GM23338 (cell line): Measurements from ENCODE around the gene NT5C1A. TPM values are rescaled to one million over a fixed set of nuclear protein-coding genes. Genes with fewer than 3 reads are reported as not detected.

Experiments used
- ATAC-seq: fragments of 200-7000 bp; cut with Tn5 transposase; 3 replicates; pipeline ENCODE4 v1.9.1; 2020
- DNase-seq: peaks from one replicate; pipeline ENCODE4 v3.0.0-alpha.2; 2015; ENCODE audit warnings: low spot score
- H2AFZ ChIP-seq: fragments of 200-600 bp; sonication (generic); 2 replicates; pipeline ENCODE4 v1.8.0; 2016; ENCODE audit warnings: antibody characterized with exemption, mild to moderate bottlenecking, moderate library complexity
- H3F3A ChIP-seq: fragments of 200-600 bp; sonication (generic); replicated peaks from 2 replicates; pipeline ENCODE4 v1.8.0; 2017; ENCODE audit warnings: antibody characterized with exemption, mixed run types, low read depth
- H3K27ac ChIP-seq: fragments of 200-600 bp; sonication (generic); 2 replicates; pipeline ENCODE4 v1.6.1; 2016; ENCODE audit warnings: low read depth
- H3K27me3 ChIP-seq: fragments of 200-600 bp; sonication (generic); 2 replicates; pipeline ENCODE4 v1.8.0; 2016; ENCODE audit warnings: mild to moderate bottlenecking, mixed run types, moderate library complexity; ENCODE audit not compliant: insufficient read depth
- H3K36me3 ChIP-seq: fragments of 200-600 bp; sonication (generic); 2 replicates; pipeline ENCODE4 v1.8.0; 2016; ENCODE audit warnings: mild to moderate bottlenecking; ENCODE audit not compliant: insufficient read depth
- H3K4me1 ChIP-seq: fragments of 200-600 bp; sonication (generic); 2 replicates; pipeline ENCODE4 v1.8.0; 2016; ENCODE audit warnings: mild to moderate bottlenecking, moderate library complexity; ENCODE audit not compliant: insufficient read depth
- H3K4me2 ChIP-seq: fragments of 200-600 bp; sonication (generic); 2 replicates; pipeline ENCODE4 v1.7.1; 2017; ENCODE audit warnings: mixed run types
- H3K4me3 ChIP-seq: fragments of 200-600 bp; sonication (generic); 2 replicates; pipeline ENCODE4 v1.6.1; 2016; ENCODE audit warnings: mixed run types
- H3K79me2 ChIP-seq: fragments of 200-600 bp; sonication (generic); replicated peaks from 2 replicates; pipeline ENCODE4 v1.8.0; 2017; ENCODE audit warnings: mild to moderate bottlenecking; ENCODE audit not compliant: insufficient read depth
- H3K9me2 ChIP-seq: fragments of 200-600 bp; sonication (generic); 2 replicates; pipeline ENCODE4 v1.8.0; 2017; ENCODE audit not compliant: insufficient read depth
- H4K20me1 ChIP-seq: fragments of 200-600 bp; sonication (generic); replicated peaks from 2 replicates; pipeline ENCODE4 v1.8.0; 2017; ENCODE audit warnings: mild to moderate bottlenecking; ENCODE audit not compliant: insufficient read depth
- H3K27ac Mint-ChIP-seq: 2 replicates; pipeline ENCODE4 v1.8.0; 2020; ENCODE audit warnings: inconsistent platforms, mild to moderate bottlenecking, moderate library complexity, mixed read lengths
- H3K27me3 Mint-ChIP-seq: 3 replicates; pipeline ENCODE4 v1.8.0; 2022; ENCODE audit warnings: low read depth, mild to moderate bottlenecking, moderate library complexity, mixed read lengths, inconsistent platforms; ENCODE audit not compliant: insufficient read depth, poor library complexity
- H3K36me3 Mint-ChIP-seq: 3 replicates; pipeline ENCODE4 v1.8.0; 2021; ENCODE audit warnings: low read depth, mild to moderate bottlenecking, inconsistent platforms, moderate library complexity, mixed read lengths
- H3K4me1 Mint-ChIP-seq: 3 replicates; pipeline ENCODE4 v1.8.0; 2020; ENCODE audit warnings: mild to moderate bottlenecking, inconsistent platforms, mixed read lengths
- H3K4me3 Mint-ChIP-seq: 3 replicates; pipeline ENCODE4 v1.8.0; 2021; ENCODE audit warnings: moderate library complexity, mild to moderate bottlenecking, inconsistent platforms, mixed read lengths
- H3K9me3 Mint-ChIP-seq: 3 replicates; pipeline ENCODE4 v1.8.0; 2020; ENCODE audit warnings: moderate library complexity, mild to moderate bottlenecking, inconsistent platforms, mixed read lengths
- CREB1 ChIP-seq: fragments of 250-450 bp; sonication (Bioruptor Pico); IDR thresholded peaks from 2 replicates; pipeline ENCODE4 v1.5.0; 2020; ENCODE audit warnings: low read depth, mild to moderate bottlenecking, moderate library complexity
- ETS1 ChIP-seq: IDR thresholded peaks from 2 replicates; pipeline ENCODE4 v1.6.1; 2016; ENCODE audit warnings: antibody characterized with exemption
- EZH2 ChIP-seq: fragments of 200-600 bp; sonication (generic); IDR thresholded peaks from one replicate; pipeline ENCODE4 v1.8.0; 2017; ENCODE audit warnings: antibody characterized with exemption, mild to moderate bottlenecking, low read depth; ENCODE audit not compliant: unreplicated experiment
- EZH2phosphoT487 ChIP-seq: fragments of 200-600 bp; sonication (generic); IDR thresholded peaks from one replicate; pipeline ENCODE4 v1.8.1; 2018; ENCODE audit warnings: antibody characterized with exemption; ENCODE audit not compliant: unreplicated experiment
- JUNB ChIP-seq: IDR thresholded peaks from one replicate; pipeline ENCODE4 v1.6.1; 2016; ENCODE audit warnings: antibody characterized with exemption; ENCODE audit not compliant: unreplicated experiment
- NANOG ChIP-seq: IDR thresholded peaks from 2 replicates; pipeline ENCODE4 v1.6.1; 2016; ENCODE audit warnings: antibody characterized with exemption, borderline replicate concordance
- POLR2AphosphoS5 ChIP-seq: IDR thresholded peaks from 2 replicates; pipeline ENCODE4 v1.6.1; 2016; ENCODE audit warnings: antibody characterized with exemption, low read depth
- REST ChIP-seq: IDR thresholded peaks from one replicate; pipeline ENCODE4 v1.6.1; 2018; ENCODE audit warnings: antibody characterized with exemption; ENCODE audit not compliant: unreplicated experiment
- STAT1 ChIP-seq: IDR thresholded peaks from one replicate; pipeline ENCODE4 v1.6.1; 2016; ENCODE audit warnings: antibody characterized with exemption; ENCODE audit not compliant: unreplicated experiment
- ZNF114 ChIP-seq: fragments of 250-450 bp; sonication (Bioruptor Pico); IDR thresholded peaks from 2 replicates; pipeline ENCODE4 v1.5.0; 2020; ENCODE audit warnings: mild to moderate bottlenecking, moderate library complexity
- ZNF331 ChIP-seq: fragments of 250-450 bp; sonication (Bioruptor Pico); IDR thresholded peaks from 2 replicates; pipeline ENCODE4 v1.5.0; 2020; ENCODE audit warnings: low read depth, mild to moderate bottlenecking, moderate library complexity
- ZNF462 ChIP-seq: fragments of 250-450 bp; sonication (Bioruptor Pico); IDR thresholded peaks from 2 replicates; pipeline ENCODE4 v1.5.0; 2020; ENCODE audit warnings: mild to moderate bottlenecking, moderate library complexity
- polyA plus RNA-seq: library from polyadenylated mRNA; unstranded; fragments of >200 nt; fragmentation: Nextera tagmentation; extraction: Ambion mirVana; gene quantifications from 2 replicates; pipeline ENCODE4 v1.2.1, GENCODE V29; 2016
- total RNA-seq: library from RNA; depleted of rRNA; stranded (reverse); fragments of >200 nt; shearing (Covaris generic); gene quantifications from 2 replicates; pipeline ENCODE4 v1.2.3, GENCODE V29; 2014

NT5C1A gene
- total and polyA plus RNA-seq, 2 experiments from 2014 or later = not detected

- H3K9me2 ChIP-seq = no peaks in the 10 kb centered on the region
- H3K4me1 ChIP-seq = no peaks in the 10 kb centered on the region; the same call in 1 of the 2 replicates
- no peaks in the 10 kb centered on the region for H3F3A ChIP-seq
- no peak for DNase-seq
- no peak for ATAC-seq
- H3K36me3 ChIP-seq = no peaks in the 10 kb centered on the region
- no peaks in the 10 kb centered on the region for H3K79me2 ChIP-seq
- H3K9me3 Mint-ChIP-seq = no peaks in the 10 kb centered on the region
- peaks cover 18% of the 10 kb centered on the region for H3K27me3 Mint-ChIP-seq
- no peak overlapping the region for H3K27ac ChIP-seq
- TF ChIP-seq NANOG (no peak), ZNF462 (CRISPR knock-in tag) (no peak), EZH2phosphoT487 (no peak), EZH2 (no peak), ZNF114 (no peak), CREB1 (CRISPR knock-in tag) (no peak), POLR2AphosphoS5 (no peak), JUNB (no peak), ZNF331 (no peak), STAT1 (no peak), ETS1 (no peak), REST (no peak)
- peaks cover 3% of the 10 kb centered on the region; the same call in 1 of the 3 replicates for H3K4me1 Mint-ChIP-seq
- no peaks in the 10 kb centered on the region for H4K20me1 ChIP-seq
- no peak overlapping the region for H3K4me3 ChIP-seq
- no peak overlapping the region for H3K4me3 Mint-ChIP-seq
- H3K27me3 ChIP-seq = peaks cover 22% of the 10 kb centered on the region
- no peak overlapping the region for H2AFZ ChIP-seq
- no peaks in the 10 kb centered on the region for H3K36me3 Mint-ChIP-seq
- H3K4me2 ChIP-seq = no peak overlapping the region
- H3K27ac Mint-ChIP-seq = no peak overlapping the region
These were observed 57.4 kb downstream of the NT5C1A start for GRCh38 chr1:39614488-39614887.
